ENCODE data around the gene KLF13. TPM values are rescaled to one million over a fixed set of nuclear protein-coding genes. Genes with fewer than 3 reads are reported as not detected.

KLF13 gene
- total and polyA plus RNA-seq, 2 donors (not counting 1 experiment from before 2014, with no cell fraction given), result 39.6 to 42.9 TPM

DNA sequence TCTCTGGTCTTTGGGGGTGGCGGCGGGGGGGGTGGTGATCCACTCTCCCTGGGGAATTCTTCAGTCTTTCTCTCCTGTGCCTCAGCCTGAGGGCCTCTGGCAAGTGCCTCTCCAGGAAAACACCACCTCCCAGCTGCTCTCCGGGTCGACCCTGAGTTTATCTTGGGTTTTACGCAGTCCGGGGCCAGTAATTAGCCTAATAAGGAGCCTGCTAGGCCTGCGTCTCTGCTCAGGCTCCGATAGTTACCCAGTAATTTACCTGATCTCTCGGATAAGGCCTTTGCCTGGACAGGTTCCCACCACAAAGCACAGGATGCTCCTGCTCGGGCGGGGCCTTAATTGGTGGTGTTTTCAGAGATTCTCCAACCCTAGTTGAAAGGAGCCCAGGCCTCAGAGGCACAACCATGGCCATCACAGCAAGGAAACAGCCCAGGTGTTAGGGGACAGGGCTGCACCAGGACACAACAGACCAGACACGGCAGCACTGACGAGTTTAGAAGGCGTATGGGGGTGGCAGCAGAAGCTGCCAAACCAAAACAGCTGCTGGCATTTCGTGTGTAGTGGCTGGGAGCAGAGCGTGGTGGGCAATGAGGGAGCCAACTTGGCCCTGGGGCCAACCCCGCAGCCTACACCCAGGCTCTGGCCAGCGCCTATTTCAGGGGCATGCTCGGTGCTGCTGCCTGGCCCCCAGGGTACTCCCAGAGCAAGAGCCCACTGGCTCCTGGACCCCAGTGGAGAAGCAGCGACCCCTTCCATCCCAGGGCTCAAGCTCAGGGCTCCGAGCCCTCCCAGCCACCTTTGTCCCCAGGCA, 71.4 kb downstream of the KLF13 start:
- TF ChIP-seq, protein P1, sequence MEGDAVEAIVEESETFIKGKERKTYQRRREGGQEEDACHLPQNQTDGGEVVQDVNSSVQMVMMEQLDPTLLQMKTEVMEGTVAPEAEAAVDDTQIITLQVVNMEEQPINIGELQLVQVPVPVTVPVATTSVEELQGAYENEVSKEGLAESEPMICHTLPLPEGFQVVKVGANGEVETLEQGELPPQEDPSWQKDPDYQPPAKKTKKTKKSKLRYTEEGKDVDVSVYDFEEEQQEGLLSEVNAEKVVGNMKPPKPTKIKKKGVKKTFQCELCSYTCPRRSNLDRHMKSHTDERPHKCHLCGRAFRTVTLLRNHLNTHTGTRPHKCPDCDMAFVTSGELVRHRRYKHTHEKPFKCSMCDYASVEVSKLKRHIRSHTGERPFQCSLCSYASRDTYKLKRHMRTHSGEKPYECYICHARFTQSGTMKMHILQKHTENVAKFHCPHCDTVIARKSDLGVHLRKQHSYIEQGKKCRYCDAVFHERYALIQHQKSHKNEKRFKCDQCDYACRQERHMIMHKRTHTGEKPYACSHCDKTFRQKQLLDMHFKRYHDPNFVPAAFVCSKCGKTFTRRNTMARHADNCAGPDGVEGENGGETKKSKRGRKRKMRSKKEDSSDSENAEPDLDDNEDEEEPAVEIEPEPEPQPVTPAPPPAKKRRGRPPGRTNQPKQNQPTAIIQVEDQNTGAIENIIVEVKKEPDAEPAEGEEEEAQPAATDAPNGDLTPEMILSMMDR (conservative IDR thresholded peaks at IDR 0.05 in 1 of 2, IDR thresholded peaks at IDR 0.05 in 1 of 2; ENCODE audit: low read depth in 1 of 2, low read length in 2 of 2), result no peak
- no peak for TF ChIP-seq EZH2 (IDR thresholded peaks at IDR 0.05; ENCODE audit: low read length, missing control alignments)
- Histone ChIP-seq H3K4me3 (replicated peaks in 1 of 4; ENCODE audit: control extremely low read depth in 1 of 4, insufficient read depth in 1 of 4, low read depth in 3 of 4, low read length in 4 of 4) (no peak overlapping the region), H3K4me2 (ENCODE audit: extremely low read depth, insufficient read depth, low read length) (no peak overlapping the region), H3K27me3 (ENCODE audit: control insufficient read depth, insufficient read depth, low read length) (no peaks in the 10 kb centered on the region), H3K9me3 (ENCODE audit: control insufficient read depth, insufficient read depth, low read depth, low read length) (no peaks in the 10 kb centered on the region), H3K36me3 (ENCODE audit: control insufficient read depth, insufficient read depth, low read length) (no peaks in the 10 kb centered on the region), H2AFZ (ENCODE audit: low read length) (no peak overlapping the region), H3K79me2 (ENCODE audit: control insufficient read depth, insufficient read depth, low read length) (no peaks in the 10 kb centered on the region), H3K4me1 (ENCODE audit: control insufficient read depth, extremely low read depth, insufficient read depth, low read length) (peaks cover 27% of the 10 kb centered on the region), H4K20me1 (ENCODE audit: control insufficient read depth, extremely low read depth, insufficient read depth, low read length) (no peaks in the 10 kb centered on the region), H3K9ac (ENCODE audit: insufficient read depth, low read length) (no peak overlapping the region), H3K27ac (ENCODE audit: insufficient read depth, low read length) (peak overlapping the region; percentile 72)
- no peak for DNase-seq (ENCODE audit: low read depth in 2 of 2)

DNA sequence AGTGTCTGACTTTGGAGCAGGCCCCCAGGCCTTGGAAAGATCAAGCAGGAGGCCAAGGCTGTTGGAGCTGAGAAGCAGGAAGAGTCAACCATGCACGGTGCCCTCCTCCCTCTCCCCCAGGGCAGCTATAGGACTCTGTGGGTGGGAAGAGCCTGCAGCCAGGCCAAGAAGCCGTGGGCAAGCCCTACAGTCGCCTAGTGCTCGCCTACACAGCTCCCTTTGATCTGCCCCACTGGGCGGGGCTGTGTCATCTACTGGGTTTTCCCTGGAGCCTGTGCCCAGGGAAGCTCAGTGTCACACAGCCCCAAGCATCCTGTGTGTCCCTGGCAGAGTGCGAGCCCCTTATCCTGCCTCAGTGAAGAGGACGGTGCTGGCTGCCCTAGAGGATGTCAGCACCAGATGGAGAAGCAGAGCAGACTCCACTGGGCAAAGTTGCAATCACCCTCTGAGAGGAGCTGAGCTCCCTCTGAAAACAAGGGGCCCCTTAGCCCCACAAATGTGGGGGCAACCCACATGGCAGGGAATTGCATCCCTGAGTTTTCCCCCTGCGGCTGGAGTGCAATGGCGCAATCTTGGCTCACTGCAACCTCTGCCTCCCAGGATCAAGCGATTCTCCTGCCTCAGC, 72.2 kb downstream of the KLF13 start:
- Histone ChIP-seq H3K27me3 (ENCODE audit: control insufficient read depth, insufficient read depth, low read length) (no peaks in the 10 kb centered on the region), H3K4me1 (ENCODE audit: control insufficient read depth, extremely low read depth, insufficient read depth, low read length) (peaks cover 30% of the 10 kb centered on the region), H3K4me2 (ENCODE audit: extremely low read depth, insufficient read depth, low read length) (no peak overlapping the region), H3K4me3 (replicated peaks in 1 of 4; ENCODE audit: control extremely low read depth in 1 of 4, insufficient read depth in 1 of 4, low read depth in 3 of 4, low read length in 4 of 4) (no peak overlapping the region), H4K20me1 (ENCODE audit: control insufficient read depth, extremely low read depth, insufficient read depth, low read length) (no peaks in the 10 kb centered on the region), H3K79me2 (ENCODE audit: control insufficient read depth, insufficient read depth, low read length) (no peaks in the 10 kb centered on the region), H3K27ac (ENCODE audit: insufficient read depth, low read length) (no peak overlapping the region), H3K9me3 (ENCODE audit: control insufficient read depth, insufficient read depth, low read depth, low read length) (no peaks in the 10 kb centered on the region), H2AFZ (ENCODE audit: low read length) (no peak overlapping the region), H3K9ac (ENCODE audit: insufficient read depth, low read length) (no peak overlapping the region), H3K36me3 (ENCODE audit: control insufficient read depth, insufficient read depth, low read length) (no peaks in the 10 kb centered on the region)
- TF ChIP-seq, protein P1 (conservative IDR thresholded peaks at IDR 0.05 in 1 of 2, IDR thresholded peaks at IDR 0.05 in 1 of 2; ENCODE audit: low read depth in 1 of 2, low read length in 2 of 2), result no peak
- no peak for TF ChIP-seq EZH2 (IDR thresholded peaks at IDR 0.05; ENCODE audit: low read length, missing control alignments)
- no peak for DNase-seq (ENCODE audit: low read depth in 2 of 2)

GRCh38 chr15:31399544-31400171, 73.0 kb downstream of the KLF13 start:
- peak in 1 of 2 donors; percentile 36 for DNase-seq (ENCODE audit: low read depth in 2 of 2)
- Histone ChIP-seq H3K27ac (ENCODE audit: insufficient read depth, low read length) (no peak overlapping the region), H3K79me2 (ENCODE audit: control insufficient read depth, insufficient read depth, low read length) (no peaks in the 10 kb centered on the region)

More at GRCh38 chr15:31399544-31400171, 73.0 kb downstream of the KLF13 start:
- H4K20me1 ChIP-seq (ENCODE audit: control insufficient read depth, extremely low read depth, insufficient read depth, low read length), result no peaks in the 10 kb centered on the region
- no peaks in the 10 kb centered on the region for H3K9me3 ChIP-seq (ENCODE audit: control insufficient read depth, insufficient read depth, low read depth, low read length)
- H3K27me3 ChIP-seq (ENCODE audit: control insufficient read depth, insufficient read depth, low read length), result no peaks in the 10 kb centered on the region
- peaks cover 30% of the 10 kb centered on the region for H3K4me1 ChIP-seq (ENCODE audit: control insufficient read depth, extremely low read depth, insufficient read depth, low read length)
- no peaks in the 10 kb centered on the region for H3K36me3 ChIP-seq (ENCODE audit: control insufficient read depth, insufficient read depth, low read length)
- no peak overlapping the region for H2AFZ ChIP-seq (ENCODE audit: low read length)
- no peak overlapping the region for H3K4me2 ChIP-seq (ENCODE audit: extremely low read depth, insufficient read depth, low read length)
- no peak for TF ChIP-seq EZH2 (IDR thresholded peaks at IDR 0.05; ENCODE audit: low read length, missing control alignments)
- TF ChIP-seq, protein P1 (conservative IDR thresholded peaks at IDR 0.05 in 1 of 2, IDR thresholded peaks at IDR 0.05 in 1 of 2; ENCODE audit: low read depth in 1 of 2, low read length in 2 of 2), result no peak
- no peak overlapping the region for H3K4me3 ChIP-seq (replicated peaks in 1 of 4; ENCODE audit: control extremely low read depth in 1 of 4, insufficient read depth in 1 of 4, low read depth in 3 of 4, low read length in 4 of 4)
- H3K9ac ChIP-seq (ENCODE audit: insufficient read depth, low read length), result no peak overlapping the region
